Pons (tissue), 1 donor: ENCODE results near the gene RHEX.
A peak's percentile ranks its signal among the peaks of the same experiment; 100 is the strongest.

Experiments used
- DNase-seq: peaks from one replicate; pipeline ENCODE4 v3.0.0-alpha.2; 2016; ENCODE audit warnings: low spot score

Gene RHEX

GRCh38 chr1:206097381-206097780 is 44.4 kb downstream of the RHEX start:
- no peak for DNase-seq

GRCh38 chr1:206098242-206098919 is 45.4 kb downstream of the RHEX start:
- no peak for DNase-seq

GRCh38 chr1:206100226-206100815 is 47.3 kb downstream of the RHEX start:
- no peak for DNase-seq

- no peak for DNase-seq
Measured at GRCh38 chr1:206101351-206102045, 48.5 kb downstream of the RHEX start.

GRCh38 chr1:206102292-206102936 is 49.4 kb downstream of the RHEX start:
- peak; percentile 67 for DNase-seq

- DNase-seq, result no peak
Measured at GRCh38 chr1:206103979-206104378, 51.0 kb downstream of the RHEX start.

- DNase-seq, result no peak
Measured at GRCh38 chr1:206105464-206105995, 52.6 kb downstream of the RHEX start.

GRCh38 chr1:206106328-206107167 is 53.6 kb downstream of the RHEX start:
- peak; percentile 84 for DNase-seq

- DNase-seq, result no peak
Measured at GRCh38 chr1:206107168-206107544, 54.2 kb downstream of the RHEX start.

GRCh38 chr1:206108635-206109034 is 55.7 kb downstream of the RHEX start:
- no peak for DNase-seq

- no peak for DNase-seq
Measured at GRCh38 chr1:206109718-206110117, 56.7 kb downstream of the RHEX start.

GRCh38 chr1:206110161-206110560 is 57.2 kb downstream of the RHEX start:
- DNase-seq, result no peak

GRCh38 chr1:206110820-206111219 is 57.8 kb downstream of the RHEX start:
- DNase-seq, result no peak

- no peak for DNase-seq
Measured at GRCh38 chr1:206111271-206111927, 58.4 kb downstream of the RHEX start.

GRCh38 chr1:206112600-206113301 is 59.8 kb downstream of the RHEX start:
- no peak for DNase-seq

- no peak for DNase-seq
Measured at GRCh38 chr1:206114692-206115640, 62.0 kb downstream of the RHEX start.

GRCh38 chr1:206115791-206116190 is 62.8 kb downstream of the RHEX start:
- no peak for DNase-seq

- DNase-seq, result no peak
Measured at GRCh38 chr1:206116191-206116872, 63.4 kb downstream of the RHEX start.

GRCh38 chr1:206116873-206117150 is 63.8 kb downstream of the RHEX start:
- DNase-seq, result no peak
